BJ (cell line): ENCODE data around the gene CRELD2. TPM values are rescaled to one million over a fixed set of nuclear protein-coding genes. Genes with fewer than 3 reads are reported as not detected.

Experiments used
- CTCF ChIA-PET: fragments of 350-600 bp; formaldehyde crosslinking; extraction: SDS; loops from one replicate; lab custom pipeline; 2021; ENCODE audit warnings: antibody characterized with exemption, inconsistent platforms; lab: Yijun Ruan, JAX
- POLR2A ChIA-PET: fragments of 300-600 bp; sonication (Branson Sonifier 250); formaldehyde crosslinking; extraction: SDS; loops from one replicate; lab custom pipeline; 2021; ENCODE audit warnings: antibody characterized with exemption; lab: Charles Lee
- DNase-seq: peaks from one replicate; pipeline ENCODE4 v3.0.0-alpha.2; 2011; ENCODE audit warnings: low read depth
- H3K27me3 ChIP-seq: 2 replicates; pipeline ENCODE4 v1.6.0; 2011; ENCODE audit warnings: low read length; ENCODE audit not compliant: control insufficient read depth, insufficient read depth
- H3K36me3 ChIP-seq: 2 replicates; pipeline ENCODE4 v1.5.1; 2011; ENCODE audit warnings: low read length; ENCODE audit not compliant: control insufficient read depth, insufficient read depth
- H3K4me3 ChIP-seq: 2 replicates; pipeline ENCODE4 v1.5.1; 2011; ENCODE audit warnings: low read depth, mild to moderate bottlenecking, control low read depth, low read length
- CTCF ChIP-seq: IDR thresholded peaks from 2 replicates; pipeline ENCODE4 v1.5.1; 2011; ENCODE audit warnings: low read depth, mild to moderate bottlenecking, control low read depth, inconsistent platforms, low read length, moderate library complexity; ENCODE audit not compliant: insufficient read depth
- polyA plus RNA-seq: library from polyadenylated mRNA; depleted of rRNA; stranded (reverse); fragments of >200 nt; gene quantifications from 2 replicates; pipeline ENCODE4 v1.2.3, GENCODE V29; 2011

The CRELD2 gene
- polyA plus RNA-seq, 1 experiment, result 54.1 TPM

- POLR2A ChIA-PET, result no interaction called here
- Histone ChIP-seq H3K27me3 (no peaks in the 10 kb centered on the region), H3K36me3 (peaks cover 9% of the 10 kb centered on the region), H3K4me3 (no peak overlapping the region)
- DNase-seq, result no peak
- CTCF ChIA-PET, result no interaction called here
- no peak for TF ChIP-seq CTCF
These were observed 22.2 kb upstream of the CRELD2 start for GRCh38 chr22:49896201-49896600.

DNA sequence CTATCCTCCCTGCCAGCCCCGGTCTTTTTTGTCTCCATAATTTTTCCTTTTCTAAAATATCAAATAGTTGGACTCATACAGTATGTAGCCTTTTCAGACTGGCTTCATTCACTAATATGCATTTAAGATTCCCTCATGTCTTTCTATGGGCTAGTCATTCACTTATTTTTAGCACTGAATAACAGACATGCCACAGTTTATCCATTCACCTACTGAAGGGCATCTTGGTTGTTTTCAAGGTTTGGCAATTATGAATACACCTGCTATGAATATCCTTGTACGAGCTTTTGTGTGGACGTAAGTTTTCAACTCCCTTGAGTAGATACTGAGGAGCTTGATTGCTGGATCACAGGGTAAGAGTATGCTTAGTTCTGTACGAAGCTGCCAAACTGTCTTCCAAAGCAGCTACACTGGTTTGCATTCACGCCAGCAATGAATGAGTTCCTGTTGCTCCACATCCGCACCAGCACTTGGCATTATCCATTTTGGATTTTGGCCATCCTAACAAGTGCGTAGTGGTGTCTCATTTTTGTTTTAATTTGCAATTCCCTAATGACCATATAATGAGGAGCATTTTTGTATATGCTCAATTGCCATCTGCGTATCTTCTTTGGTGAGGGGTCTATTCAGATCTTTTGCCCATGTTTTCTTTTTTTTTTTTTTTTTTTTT, 21.3 kb upstream of the CRELD2 start:
- CTCF ChIA-PET, result no interaction called here
- no peak for TF ChIP-seq CTCF
- peaks cover 8% of the 10 kb centered on the region for H3K36me3 ChIP-seq
- H3K4me3 ChIP-seq, result no peak overlapping the region
- POLR2A ChIA-PET, result no interaction called here
- no peak for DNase-seq
- no peaks in the 10 kb centered on the region for H3K27me3 ChIP-seq

DNA sequence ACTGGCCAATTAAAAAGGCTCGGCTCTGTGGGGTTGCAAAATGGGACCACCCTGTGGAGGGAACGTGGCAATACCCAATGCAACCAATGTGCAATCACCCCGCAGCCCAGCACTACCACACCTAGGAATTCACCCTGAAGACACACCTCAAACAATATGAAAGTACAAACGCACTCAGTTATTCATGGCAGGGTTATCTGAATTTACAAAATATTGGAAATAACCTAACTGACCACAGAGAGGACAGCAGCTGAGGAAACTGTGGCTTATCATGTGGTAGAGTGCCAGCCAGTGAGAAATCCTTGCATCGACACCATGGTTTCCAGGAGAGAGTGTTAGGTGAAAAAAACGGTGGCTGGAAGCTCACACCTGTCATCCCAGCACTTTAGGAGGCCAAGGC, 18.9 kb upstream of the CRELD2 start:
- peaks cover 9% of the 10 kb centered on the region for H3K36me3 ChIP-seq
- ChIA-PET POLR2A (no interaction called here), CTCF (no interaction called here)
- no peak for TF ChIP-seq CTCF
- no peak for DNase-seq
- no peaks in the 10 kb centered on the region for H3K27me3 ChIP-seq
- no peak overlapping the region for H3K4me3 ChIP-seq

- no peak for TF ChIP-seq CTCF
- no peaks in the 10 kb centered on the region for H3K27me3 ChIP-seq
- H3K36me3 ChIP-seq, result peaks cover 9% of the 10 kb centered on the region
- ChIA-PET POLR2A (no interaction called here), CTCF (no interaction called here)
- H3K4me3 ChIP-seq, result no peak overlapping the region
- no peak for DNase-seq
These were observed 17.8 kb upstream of the CRELD2 start for GRCh38 chr22:49900441-49901230.

DNA sequence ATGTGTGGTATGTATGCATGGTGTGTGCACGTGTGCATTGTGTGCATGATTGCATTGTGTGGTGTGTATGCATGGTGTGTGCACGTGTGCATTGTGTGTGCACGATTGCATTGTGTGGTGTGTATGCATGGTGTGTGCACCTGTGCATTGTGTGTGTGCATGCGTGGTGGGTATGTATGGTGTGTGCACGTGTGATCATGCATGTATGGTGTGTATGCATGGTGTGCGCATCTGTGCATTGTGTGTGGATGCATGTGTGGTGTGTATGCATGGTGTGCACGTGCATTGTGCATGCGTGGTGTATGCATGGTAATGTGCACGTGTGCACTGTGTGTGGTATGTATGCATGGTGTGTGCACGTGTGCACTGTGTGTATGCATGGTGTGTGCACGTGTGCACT, 17.0 kb upstream of the CRELD2 start:
- TF ChIP-seq CTCF, result no peak
- Histone ChIP-seq H3K36me3 (peaks cover 9% of the 10 kb centered on the region), H3K4me3 (no peak overlapping the region), H3K27me3 (no peaks in the 10 kb centered on the region)
- DNase-seq, result no peak
- ChIA-PET CTCF (no interaction called here), POLR2A (no interaction called here)
